Neural progenitor cell (in vitro differentiated cells): ENCODE data around the gene KIF3B.

Source experiments
- EZH2 ChIP-seq: fragments of 200-600 bp; sonication (generic); IDR thresholded peaks from 2 replicates; pipeline ENCODE4 v1.6.1; 2017; ENCODE audit warnings: antibody characterized with exemption, mild to moderate bottlenecking, moderate library complexity
- EZH2phosphoT487 ChIP-seq: fragments of 200-600 bp; sonication (generic); IDR thresholded peaks from 2 replicates; pipeline ENCODE4 v1.6.1; 2017; ENCODE audit warnings: antibody characterized with exemption
- TF ChIP-seq, protein P1 (sequence below): fragments of 200-600 bp; sonication (generic); IDR thresholded peaks from 2 replicates; pipeline ENCODE4 v1.5.1; 2017; ENCODE audit warnings: antibody characterized with exemption, mild to moderate bottlenecking

- TF ChIP-seq, protein P1, sequence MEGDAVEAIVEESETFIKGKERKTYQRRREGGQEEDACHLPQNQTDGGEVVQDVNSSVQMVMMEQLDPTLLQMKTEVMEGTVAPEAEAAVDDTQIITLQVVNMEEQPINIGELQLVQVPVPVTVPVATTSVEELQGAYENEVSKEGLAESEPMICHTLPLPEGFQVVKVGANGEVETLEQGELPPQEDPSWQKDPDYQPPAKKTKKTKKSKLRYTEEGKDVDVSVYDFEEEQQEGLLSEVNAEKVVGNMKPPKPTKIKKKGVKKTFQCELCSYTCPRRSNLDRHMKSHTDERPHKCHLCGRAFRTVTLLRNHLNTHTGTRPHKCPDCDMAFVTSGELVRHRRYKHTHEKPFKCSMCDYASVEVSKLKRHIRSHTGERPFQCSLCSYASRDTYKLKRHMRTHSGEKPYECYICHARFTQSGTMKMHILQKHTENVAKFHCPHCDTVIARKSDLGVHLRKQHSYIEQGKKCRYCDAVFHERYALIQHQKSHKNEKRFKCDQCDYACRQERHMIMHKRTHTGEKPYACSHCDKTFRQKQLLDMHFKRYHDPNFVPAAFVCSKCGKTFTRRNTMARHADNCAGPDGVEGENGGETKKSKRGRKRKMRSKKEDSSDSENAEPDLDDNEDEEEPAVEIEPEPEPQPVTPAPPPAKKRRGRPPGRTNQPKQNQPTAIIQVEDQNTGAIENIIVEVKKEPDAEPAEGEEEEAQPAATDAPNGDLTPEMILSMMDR = no peak
- no peak for TF ChIP-seq EZH2
- TF ChIP-seq EZH2phosphoT487 = no peak
These were observed 70.8 kb downstream of the KIF3B start for GRCh38 chr20:32348207-32348606.
